Vagina (tissue), 2 donors: ENCODE results near the gene CRLF2. TPM values are rescaled to one million over a fixed set of nuclear protein-coding genes. Genes with fewer than 3 reads are reported as not detected.
A peak's percentile ranks its signal among the peaks of the same experiment; 100 is the strongest.
"Not testable (repeated sequence)": the region's sequence is repeated elsewhere in the genome, so short reads cannot be mapped to it uniquely, and the experiment has no call there.

Source experiments
- DNase-seq, 2 donors: peaks; one replicate each; pipeline ENCODE4 v3.0.0-alpha.2; 2017; ENCODE audit errors: extremely low spot score in 2 of 2
- H3K27ac ChIP-seq: fragments of 200-600 bp; sonication (generic); one replicate; pipeline ENCODE4 v1.5.1; 2019
- H3K27me3 ChIP-seq: fragments of 200-600 bp; sonication (generic); one replicate; pipeline ENCODE4 v1.5.1; 2019
- H3K36me3 ChIP-seq, 2 donors: fragments of 200-600 bp; sonication (generic); one replicate each; pipeline ENCODE4 v1.5.1; 2017 to 2019
- H3K4me1 ChIP-seq: fragments of 200-600 bp; sonication (generic); one replicate; pipeline ENCODE4 v1.5.1; 2019
- H3K4me3 ChIP-seq, 2 donors: fragments of 200-600 bp; sonication (generic); 1 replicate in 1 of 2; 2 replicates in 1 of 2; pipeline ENCODE4 v1.5.1; 2016 to 2019
- H3K9me3 ChIP-seq: fragments of 200-600 bp; sonication (generic); one replicate; pipeline ENCODE4 v1.5.1; 2019
- POLR2A ChIP-seq, 2 donors: fragments of 450-650 bp; IDR thresholded peaks; one replicate each; pipeline ENCODE4 v1.6.1; 2017; ENCODE audit warnings: antibody characterized with exemption in 2 of 2, mild to moderate bottlenecking in 2 of 2, moderate library complexity in 2 of 2
- POLR2AphosphoS5 ChIP-seq, 2 donors: sonication (generic); formaldehyde crosslinking; IDR thresholded peaks; one replicate each; pipeline ENCODE4 v1.9.0; 2017; ENCODE audit warnings: antibody characterized with exemption in 2 of 2, mild to moderate bottlenecking in 2 of 2, low read depth in 1 of 2; ENCODE audit not compliant: insufficient read depth in 1 of 2
- intact Hi-C: fragments of 100-400 bp; cut with DNase I; formaldehyde crosslinking; loops from one replicate; pipeline ENCODE4 v1.15.1; 2023
- total RNA-seq: library from RNA; depleted of rRNA; stranded (reverse); fragments of >200 nt; gene quantifications from one replicate; pipeline ENCODE4 v1.2.3, GENCODE V29; 2016
- TF ChIP-seq, protein P1 (sequence below), 3 experiments: fragments of 450-650 bp in 2 of 3; fragments of 200-600 bp in 1 of 3; sonication (generic) in 1 of 3; IDR thresholded peaks; one replicate each; pipeline ENCODE4 v1.5.1; 2017 to 2019; ENCODE audit warnings: antibody characterized with exemption in 3 of 3, mild to moderate bottlenecking in 2 of 3, moderate library complexity in 2 of 3

Gene CRLF2
- total RNA-seq, 1 donor from 2014 or later: not detected

DNA sequence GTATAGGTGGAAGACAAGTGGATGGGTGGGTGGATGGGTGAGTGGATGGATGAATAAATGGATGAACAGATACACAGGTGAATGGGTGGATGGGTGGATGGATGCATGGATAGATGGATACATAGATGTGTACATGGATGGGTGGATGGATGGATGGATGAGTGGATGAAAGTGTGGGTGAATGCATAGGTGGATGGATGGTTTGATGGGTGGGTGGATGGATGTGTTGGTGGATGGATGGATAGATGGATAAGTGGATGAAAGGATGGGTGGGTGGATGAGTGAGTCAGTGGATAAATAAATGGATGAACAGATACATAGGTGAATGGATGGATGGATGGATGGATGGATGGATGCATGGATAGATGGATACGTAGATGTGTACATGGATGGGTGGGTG is 1.6 kb downstream of the CRLF2 start:
- H3K4me3 ChIP-seq: no peak overlapping the region
- H3K36me3 ChIP-seq: no peaks in the 10 kb centered on the region
- intact Hi-C loops: no loop called here
- no peaks in the 10 kb centered on the region for H3K9me3 ChIP-seq
- no peaks in the 10 kb centered on the region for H3K27me3 ChIP-seq
- H3K27ac ChIP-seq: no peak overlapping the region
- H3K4me1 ChIP-seq: no peaks in the 10 kb centered on the region
- no peak for DNase-seq
- TF ChIP-seq POLR2A (IDR thresholded peaks at IDR 0.05) (no peak), POLR2AphosphoS5 (IDR thresholded peaks at IDR 0.05; ENCODE audit: insufficient read depth in 1 of 2, low read depth in 1 of 2) (no peak)
- TF ChIP-seq, protein P1, sequence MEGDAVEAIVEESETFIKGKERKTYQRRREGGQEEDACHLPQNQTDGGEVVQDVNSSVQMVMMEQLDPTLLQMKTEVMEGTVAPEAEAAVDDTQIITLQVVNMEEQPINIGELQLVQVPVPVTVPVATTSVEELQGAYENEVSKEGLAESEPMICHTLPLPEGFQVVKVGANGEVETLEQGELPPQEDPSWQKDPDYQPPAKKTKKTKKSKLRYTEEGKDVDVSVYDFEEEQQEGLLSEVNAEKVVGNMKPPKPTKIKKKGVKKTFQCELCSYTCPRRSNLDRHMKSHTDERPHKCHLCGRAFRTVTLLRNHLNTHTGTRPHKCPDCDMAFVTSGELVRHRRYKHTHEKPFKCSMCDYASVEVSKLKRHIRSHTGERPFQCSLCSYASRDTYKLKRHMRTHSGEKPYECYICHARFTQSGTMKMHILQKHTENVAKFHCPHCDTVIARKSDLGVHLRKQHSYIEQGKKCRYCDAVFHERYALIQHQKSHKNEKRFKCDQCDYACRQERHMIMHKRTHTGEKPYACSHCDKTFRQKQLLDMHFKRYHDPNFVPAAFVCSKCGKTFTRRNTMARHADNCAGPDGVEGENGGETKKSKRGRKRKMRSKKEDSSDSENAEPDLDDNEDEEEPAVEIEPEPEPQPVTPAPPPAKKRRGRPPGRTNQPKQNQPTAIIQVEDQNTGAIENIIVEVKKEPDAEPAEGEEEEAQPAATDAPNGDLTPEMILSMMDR (IDR thresholded peaks at IDR 0.05): no peak

DNA sequence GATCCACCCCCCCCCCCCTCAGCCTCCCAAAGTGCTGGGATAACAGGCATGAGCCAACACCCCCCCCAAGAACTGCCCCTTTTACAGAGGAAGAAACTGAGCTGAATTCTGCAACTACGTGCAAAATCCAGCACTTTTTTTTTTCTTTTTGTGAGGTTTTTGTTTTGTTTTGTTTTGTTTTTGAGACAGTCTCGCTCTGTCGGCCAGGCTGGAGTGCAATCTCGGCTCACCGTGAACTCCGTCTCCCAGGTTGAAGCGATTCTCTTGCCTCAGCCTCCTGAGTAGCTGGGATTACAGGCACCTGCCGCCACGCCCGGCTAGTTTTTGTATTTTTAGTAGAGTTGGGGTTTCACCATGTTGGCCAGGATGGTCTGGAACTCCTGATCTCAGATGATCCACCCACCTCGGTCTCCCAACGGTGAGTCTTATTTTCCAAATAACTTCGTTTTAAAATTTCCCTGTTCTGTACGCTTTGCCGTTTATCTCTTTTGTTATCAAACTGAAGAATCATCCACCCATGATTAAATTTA is 4.9 kb downstream of the CRLF2 start:
- Histone ChIP-seq H3K4me1 (peaks cover 10% of the 10 kb centered on the region), H3K9me3 (no peaks in the 10 kb centered on the region)
- no peak for DNase-seq

DNA sequence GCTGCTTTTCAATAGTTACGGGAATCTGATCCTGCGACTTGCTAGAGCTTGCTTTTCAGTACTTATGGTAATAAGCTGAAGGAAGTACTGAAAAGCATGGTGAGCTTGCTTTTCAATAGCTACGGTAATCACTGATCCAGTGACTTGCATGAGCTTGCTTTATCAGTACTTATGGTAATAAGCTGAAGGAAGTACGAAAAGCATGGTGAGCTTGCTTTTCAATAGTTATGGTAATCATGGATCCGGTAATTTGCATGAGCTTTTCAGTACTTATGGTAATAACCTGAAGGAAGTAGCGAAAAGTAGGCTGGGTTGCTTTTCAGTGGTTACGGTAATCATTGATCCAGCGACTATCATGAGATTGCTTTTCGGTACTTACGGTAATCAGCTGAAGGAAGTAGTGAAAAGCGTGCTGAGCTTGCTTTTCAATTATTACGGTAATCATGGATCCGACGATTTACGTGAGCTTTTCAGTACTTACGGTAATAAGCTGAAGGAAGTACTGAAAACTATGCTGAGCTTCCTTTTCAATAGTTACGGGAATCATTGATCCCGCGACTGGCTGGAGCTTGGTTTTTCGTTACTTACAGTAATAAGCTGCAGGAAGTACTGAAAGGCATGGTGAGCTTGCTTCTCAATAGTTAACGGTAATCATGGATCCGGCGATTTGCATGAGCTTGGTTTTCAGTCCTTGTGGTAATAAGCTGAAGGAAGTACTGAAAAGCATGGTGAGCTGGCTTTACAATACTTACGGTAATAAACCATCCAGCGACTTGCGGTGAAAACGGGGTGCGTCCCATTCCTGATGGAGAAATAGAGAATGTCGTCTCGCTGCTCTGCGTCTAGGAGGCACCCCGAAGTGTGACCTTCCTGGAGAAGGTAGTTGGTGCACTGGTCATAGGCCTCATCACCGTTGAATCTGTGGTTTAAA is 6.5 kb downstream of the CRLF2 start:
- no peak overlapping the region for H3K27ac ChIP-seq
- H3K4me3 ChIP-seq: peak overlapping the region; percentile 22 to 29
- H3K27me3 ChIP-seq: no peaks in the 10 kb centered on the region
- no peaks in the 10 kb centered on the region for H3K36me3 ChIP-seq
- TF ChIP-seq POLR2AphosphoS5 (IDR thresholded peaks at IDR 0.05; ENCODE audit: insufficient read depth in 1 of 2, low read depth in 1 of 2) (peak in 1 of 2 donors; percentile 39), POLR2A (IDR thresholded peaks at IDR 0.05) (no peak)
- peaks cover 10% of the 10 kb centered on the region for H3K4me1 ChIP-seq
- intact Hi-C loops: no loop called here
- no peaks in the 10 kb centered on the region for H3K9me3 ChIP-seq
- no peak for DNase-seq

More for the DNA sequence above, 4.9 kb downstream of the CRLF2 start:
- H3K27me3 ChIP-seq: no peaks in the 10 kb centered on the region
- H3K27ac ChIP-seq: no peak overlapping the region
- intact Hi-C loops: no loop called here
- no peaks in the 10 kb centered on the region for H3K36me3 ChIP-seq
- H3K4me3 ChIP-seq: no peak overlapping the region
- TF ChIP-seq POLR2A (IDR thresholded peaks at IDR 0.05): no peak
- TF ChIP-seq, protein P1 (IDR thresholded peaks at IDR 0.05): no peak
- TF ChIP-seq POLR2AphosphoS5 (IDR thresholded peaks at IDR 0.05; ENCODE audit: insufficient read depth in 1 of 2, low read depth in 1 of 2): no peak

DNA sequence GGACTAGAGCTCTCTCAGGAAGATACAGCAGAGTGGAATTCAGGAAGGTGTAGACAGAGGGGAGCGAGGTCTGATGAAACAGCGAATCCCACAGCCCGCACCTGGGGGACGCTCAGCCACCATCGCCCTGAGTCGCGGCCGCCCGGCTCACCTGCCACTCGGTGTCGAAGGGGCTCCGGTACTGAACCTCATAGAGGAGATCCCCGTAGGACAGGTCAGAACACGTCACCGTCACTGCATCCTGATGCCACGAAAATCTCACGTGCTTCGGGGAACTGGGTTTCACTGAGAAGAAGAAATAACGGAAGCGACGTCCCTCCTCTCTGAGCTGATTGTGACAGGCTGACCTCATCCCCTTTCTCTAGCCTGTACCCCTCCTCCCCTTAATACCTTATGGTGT is 10.2 kb downstream of the CRLF2 start:
- Histone ChIP-seq H3K4me3 (no peak overlapping the region), H3K27me3 (no peaks in the 10 kb centered on the region), H3K27ac (no peak overlapping the region), H3K36me3 (no peaks in the 10 kb centered on the region), H3K9me3 (no peaks in the 10 kb centered on the region), H3K4me1 (peaks cover 10% of the 10 kb centered on the region)
- intact Hi-C loops: no loop called here
- TF ChIP-seq POLR2A (IDR thresholded peaks at IDR 0.05): no peak
- TF ChIP-seq, protein P1 (IDR thresholded peaks at IDR 0.05): no peak
- no peak for TF ChIP-seq POLR2AphosphoS5 (IDR thresholded peaks at IDR 0.05; ENCODE audit: insufficient read depth in 1 of 2, low read depth in 1 of 2)
- no peak for DNase-seq

DNA sequence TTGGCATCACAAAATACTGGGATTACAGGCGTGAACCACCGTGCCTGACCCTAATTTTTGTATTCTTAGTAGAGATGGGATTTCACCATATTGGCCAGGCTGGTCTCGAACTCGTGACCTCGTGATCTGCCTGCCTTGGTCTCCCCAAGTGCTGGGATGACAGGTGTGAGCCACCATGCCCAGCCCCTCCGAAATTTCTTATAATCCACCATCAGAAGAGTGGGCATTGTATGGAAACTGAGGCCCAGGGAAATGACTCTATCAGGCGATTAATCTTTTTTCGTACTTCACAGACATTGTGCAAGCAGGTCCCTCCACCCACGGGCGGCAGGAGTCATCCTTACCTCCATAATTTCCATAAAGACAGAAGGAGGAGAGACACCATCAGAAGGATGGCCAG is 16.0 kb downstream of the CRLF2 start:
- peak in 1 of 2 donors; percentile 62 for DNase-seq
- H3K4me3 ChIP-seq: no peak overlapping the region
- no peaks in the 10 kb centered on the region for H3K27me3 ChIP-seq
- H3K4me1 ChIP-seq: no peaks in the 10 kb centered on the region
- no peaks in the 10 kb centered on the region for H3K9me3 ChIP-seq
- intact Hi-C loops: no loop called here
- no peak overlapping the region for H3K27ac ChIP-seq
- no peaks in the 10 kb centered on the region for H3K36me3 ChIP-seq
- TF ChIP-seq, protein P1 (IDR thresholded peaks at IDR 0.05): no peak
- TF ChIP-seq POLR2A (IDR thresholded peaks at IDR 0.05) (no peak), POLR2AphosphoS5 (IDR thresholded peaks at IDR 0.05; ENCODE audit: insufficient read depth in 1 of 2, low read depth in 1 of 2) (no peak)

DNA sequence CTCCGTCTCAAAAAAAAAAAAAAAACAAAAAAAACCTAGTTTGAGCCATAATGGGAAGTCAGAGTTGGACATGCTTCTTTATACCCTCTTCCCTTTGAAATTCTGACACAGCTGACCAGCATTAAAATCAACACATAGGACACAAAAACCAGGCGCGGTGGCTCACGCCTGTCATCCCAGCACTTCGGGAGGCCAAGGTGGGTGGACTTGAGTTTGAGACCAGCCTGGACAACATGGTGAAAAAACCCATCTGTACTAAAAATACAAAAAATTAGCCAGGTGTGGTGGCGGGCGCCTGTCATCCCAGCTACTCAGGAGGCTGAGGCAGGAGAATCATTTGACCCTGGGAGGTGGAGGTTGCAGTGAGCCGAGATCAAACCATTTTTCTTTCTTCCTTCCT is 20.3 kb downstream of the CRLF2 start:
- intact Hi-C loops, H3K36me3 ChIP-seq, H3K27me3 ChIP-seq, H3K4me3 ChIP-seq, H3K4me1 ChIP-seq, H3K9me3 ChIP-seq, DNase-seq, H3K27ac ChIP-seq: not testable (repeated sequence)
